Measurements from ENCODE around the gene ADPRM.

ADPRM gene

DNA sequence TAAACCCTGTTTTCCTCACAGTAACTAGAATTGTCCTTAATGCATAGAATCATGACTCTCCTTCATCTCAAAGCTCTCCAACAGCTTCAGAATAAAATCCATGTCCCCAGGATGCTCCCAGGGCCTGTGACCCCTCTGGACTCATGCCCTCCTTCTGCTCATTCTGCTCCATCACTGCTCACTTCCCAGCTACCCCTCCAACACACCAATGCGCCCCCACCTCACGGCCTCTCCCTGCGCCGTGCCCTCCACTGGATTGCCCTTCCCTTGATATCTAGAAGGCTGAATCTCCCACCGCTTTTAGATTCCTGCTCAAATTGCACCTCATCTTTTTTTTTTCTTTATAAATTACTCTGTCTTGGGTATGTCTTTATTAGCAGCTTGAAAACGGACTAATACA, 45.0 kb downstream of the ADPRM start:
- no peak for DNase-seq

- no peak for DNase-seq
Observed at GRCh38 chr17:10743316-10744009, 46.1 kb downstream of the ADPRM start.

DNA sequence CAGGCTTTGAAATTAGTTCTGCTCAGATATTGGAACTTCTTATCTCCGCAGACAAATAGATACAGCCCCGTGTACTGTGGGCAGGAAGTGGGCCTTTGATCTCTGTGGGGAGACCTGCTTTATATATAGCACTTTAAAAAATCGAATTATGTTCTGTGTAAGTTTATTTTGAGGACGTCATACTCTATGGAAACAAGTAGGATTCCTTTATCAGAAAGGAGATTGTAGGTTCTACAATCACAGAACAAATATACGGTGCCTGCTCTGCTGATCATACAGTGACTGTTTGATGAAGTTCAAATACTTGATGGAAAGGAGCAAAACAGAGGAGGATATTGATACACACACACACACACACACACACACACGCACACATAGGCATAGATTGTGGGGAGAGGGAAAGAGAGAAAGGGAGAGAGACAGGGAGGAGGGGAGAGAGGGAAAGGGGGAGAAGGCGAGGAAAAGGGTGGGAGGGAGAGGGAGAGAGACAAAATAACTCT, 47.2 kb downstream of the ADPRM start:
- DNase-seq: peak; percentile 56

GRCh38 chr17:10745231-10745630, 47.8 kb downstream of the ADPRM start:
- DNase-seq: no peak

DNA sequence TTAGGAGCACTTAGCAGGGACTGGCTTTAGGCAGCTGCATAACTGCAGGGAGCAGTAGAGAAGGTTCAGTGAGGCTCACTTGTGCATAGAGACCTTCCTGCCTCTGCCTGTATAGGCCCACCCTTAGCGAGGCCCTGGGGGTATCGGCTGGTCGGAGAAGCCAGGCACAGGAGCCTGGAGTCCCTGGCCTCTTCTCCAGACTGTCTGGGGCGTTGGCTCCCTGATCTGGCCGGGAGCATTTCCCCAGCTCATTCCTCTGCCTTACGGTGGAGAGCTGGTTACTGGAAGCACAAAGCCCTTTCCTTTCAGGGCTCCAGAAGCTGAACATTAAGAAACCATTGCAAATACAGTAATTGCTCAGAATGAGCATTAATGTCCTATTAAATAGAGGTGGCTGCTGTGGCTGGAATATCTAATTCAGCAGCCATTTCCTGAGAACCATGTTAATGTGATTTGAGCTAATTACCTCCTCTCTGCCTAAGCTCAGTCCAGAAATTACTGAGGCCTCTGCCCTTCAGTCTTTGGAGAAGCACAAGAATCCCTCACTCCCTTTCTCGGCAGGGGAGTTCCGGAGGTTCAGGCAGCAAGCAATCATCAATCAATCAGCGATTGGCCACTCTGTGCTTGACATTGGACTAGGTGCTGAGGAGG, 51.3 kb downstream of the ADPRM start:
- DNase-seq: no peak

DNA sequence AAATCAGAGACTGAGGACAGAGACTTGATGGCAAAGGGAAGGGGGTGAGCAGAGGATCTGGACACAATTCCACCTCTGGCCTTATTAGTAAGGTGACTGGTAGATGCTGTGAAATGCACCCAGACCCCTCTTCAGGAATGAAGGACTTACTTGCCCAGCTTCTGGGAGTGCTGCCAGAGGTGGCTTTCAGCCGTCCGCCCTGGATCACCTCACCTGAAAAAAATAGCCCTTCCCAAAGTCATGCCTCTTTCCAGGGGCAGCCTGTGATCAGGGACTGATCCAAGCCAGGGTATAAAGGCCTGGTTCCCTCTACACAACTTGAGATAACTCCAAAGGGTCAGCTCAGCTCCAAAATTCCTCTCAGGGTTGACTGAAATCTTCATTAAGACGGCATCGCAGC, 52.8 kb downstream of the ADPRM start:
- DNase-seq: no peak

DNA sequence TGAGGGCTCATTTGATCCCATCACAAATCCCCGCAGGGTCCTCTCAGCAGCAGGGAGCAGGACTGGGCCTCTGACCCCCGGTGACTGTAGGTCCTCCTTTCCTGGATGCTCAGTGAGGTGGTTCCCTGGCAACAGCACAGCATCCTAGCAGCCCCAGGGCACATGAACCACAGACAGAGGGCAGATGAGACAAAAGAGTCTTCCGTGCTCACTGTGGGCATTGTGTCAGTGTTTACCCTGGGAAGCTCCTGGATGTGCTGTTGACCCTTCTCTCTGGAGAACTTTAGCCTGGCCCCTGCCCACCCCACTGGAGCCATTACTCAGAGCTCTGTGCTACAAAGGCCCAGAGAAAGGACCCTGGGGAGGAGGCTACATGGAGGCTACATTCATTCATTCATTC, 54.2 kb downstream of the ADPRM start:
- DNase-seq: no peak

- DNase-seq: no peak
Observed at GRCh38 chr17:10752696-10753095, 55.3 kb downstream of the ADPRM start.

DNA sequence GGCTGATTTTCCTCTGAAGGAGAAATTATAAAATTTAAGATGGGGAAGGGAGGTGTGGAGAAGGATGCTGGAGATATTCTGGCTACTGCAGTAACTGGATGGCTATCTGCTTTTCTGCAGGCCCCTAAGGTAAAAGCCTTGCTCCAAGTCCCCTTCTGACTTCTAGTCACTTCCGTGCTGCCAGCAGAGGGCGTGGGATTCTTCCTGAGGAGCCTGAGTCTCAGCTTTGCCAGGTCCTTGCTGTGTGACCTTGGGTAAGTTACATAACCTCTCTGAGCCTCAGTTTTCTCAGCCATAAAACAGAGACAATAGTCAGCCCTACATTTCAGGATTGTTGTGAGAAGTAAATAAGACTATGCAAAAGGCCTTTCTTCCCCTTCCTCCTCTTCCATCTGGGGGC, 56.7 kb downstream of the ADPRM start:
- DNase-seq: peak; percentile 26

- no peak for DNase-seq
Observed at GRCh38 chr17:10754861-10755591, 57.6 kb downstream of the ADPRM start.

- no peak for DNase-seq
Observed at GRCh38 chr17:10755592-10756127, 58.3 kb downstream of the ADPRM start.

DNA sequence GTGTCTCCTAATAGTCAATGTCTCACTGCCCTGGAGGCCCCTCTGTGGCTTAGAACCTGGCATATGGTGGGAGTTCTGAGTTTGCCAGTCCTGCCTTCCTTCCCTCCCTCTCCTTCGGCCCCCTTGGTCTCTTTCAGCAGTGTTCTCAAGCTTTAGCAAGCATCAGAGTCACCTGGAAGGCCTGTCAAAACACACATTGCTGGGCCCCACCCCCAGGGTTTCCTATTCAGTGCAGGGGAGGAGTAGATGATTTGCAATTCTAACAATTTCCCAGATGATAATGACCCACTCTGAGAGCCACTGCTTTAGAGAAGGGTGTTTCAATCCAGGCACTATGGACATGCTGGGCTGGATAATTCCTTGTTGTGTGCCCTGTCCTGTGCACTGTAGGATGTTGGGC, 58.8 kb downstream of the ADPRM start:
- no peak for DNase-seq

DNA sequence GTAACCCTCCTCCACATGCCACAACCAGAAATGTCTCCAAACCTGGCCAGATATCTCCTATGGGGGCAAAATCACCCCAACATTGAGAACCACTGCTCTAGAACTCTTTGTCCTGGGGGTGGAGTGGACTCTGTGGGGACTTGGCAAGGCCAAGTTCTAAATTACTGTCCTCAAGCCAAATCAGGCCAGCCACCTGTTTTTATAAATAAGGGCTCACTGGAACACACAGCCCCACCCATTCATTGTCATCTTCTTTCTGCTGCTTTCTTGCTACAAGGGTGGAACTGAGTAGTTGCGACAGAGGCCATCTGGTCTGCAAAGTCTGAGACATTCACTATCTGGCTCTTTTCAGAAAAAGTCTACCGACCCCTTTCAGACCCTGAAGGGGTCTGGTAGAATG, 59.2 kb downstream of the ADPRM start:
- no peak for DNase-seq

GRCh38 chr17:10757067-10757466, 59.7 kb downstream of the ADPRM start:
- no peak for DNase-seq

DNA sequence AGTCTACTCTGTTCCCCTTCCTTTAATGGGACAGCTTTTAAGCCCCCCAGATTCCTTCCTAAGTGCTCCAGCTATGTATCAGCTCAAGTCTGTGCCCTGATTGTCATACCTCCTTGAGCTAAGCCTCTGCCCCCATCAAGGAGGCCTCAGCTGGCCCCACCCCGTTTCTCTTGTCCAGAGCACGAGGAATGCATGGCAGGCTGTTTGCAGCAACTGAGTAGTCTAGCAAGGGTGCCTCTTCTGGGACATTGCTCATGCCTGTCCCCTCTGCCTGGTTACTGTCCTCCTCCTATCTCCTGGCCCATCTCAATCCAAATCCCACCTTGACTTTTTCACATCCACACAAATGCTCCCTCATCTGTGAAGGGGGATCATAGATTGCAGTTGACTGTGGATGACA, 60.3 kb downstream of the ADPRM start:
- DNase-seq: no peak

DNA sequence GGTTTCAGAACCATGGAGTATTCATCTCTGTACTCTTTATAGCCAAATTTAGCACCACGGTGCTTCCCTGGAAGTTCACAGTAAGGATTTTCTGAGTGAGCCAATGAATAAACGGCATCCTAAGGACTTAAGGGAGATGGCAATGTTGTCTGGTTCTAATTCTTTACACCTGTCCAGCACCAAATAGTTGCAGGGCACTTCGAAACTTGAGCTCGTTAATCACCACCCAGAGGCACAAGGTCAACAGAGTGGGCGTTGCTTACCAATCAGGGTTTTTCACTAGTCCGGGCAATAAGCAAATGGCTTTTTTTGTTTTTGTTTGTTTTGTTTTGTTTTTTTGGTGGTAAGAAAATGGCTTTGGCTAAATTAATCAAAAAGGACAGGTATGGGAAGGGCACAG, 60.7 kb downstream of the ADPRM start:
- DNase-seq: no peak
